Endodermal cell (in vitro differentiated cells): ENCODE results near the gene CDC42BPB. TPM values are rescaled to one million over a fixed set of nuclear protein-coding genes. Genes with fewer than 3 reads are reported as not detected.

Experiments
- DNase-seq: peaks from one replicate; pipeline ENCODE4 v3.0.0-alpha.2; 2017
- H3K27ac ChIP-seq: 2 replicates; pipeline ENCODE4 v1.5.1; 2013; ENCODE audit warnings: mild to moderate bottlenecking, low read depth, low read length, moderate library complexity
- H3K27me3 ChIP-seq: 2 replicates; pipeline ENCODE4 v1.6.1; 2013; ENCODE audit warnings: mild to moderate bottlenecking, low read length, moderate library complexity; ENCODE audit not compliant: insufficient read depth, control insufficient read depth, poor library complexity, severe bottlenecking
- H3K36me3 ChIP-seq: 2 replicates; pipeline ENCODE4 v1.7.0; 2013; ENCODE audit warnings: mild to moderate bottlenecking, low read length, moderate library complexity; ENCODE audit not compliant: control insufficient read depth, insufficient read depth
- H3K4me1 ChIP-seq: one replicate; pipeline ENCODE4 v1.7.0; 2013; ENCODE audit warnings: low read length; ENCODE audit not compliant: control insufficient read depth, insufficient read depth
- H3K4me3 ChIP-seq: 2 replicates; pipeline ENCODE4 v1.5.1; 2013; ENCODE audit warnings: mild to moderate bottlenecking, low read length, moderate library complexity
- H3K9ac ChIP-seq: 2 replicates; pipeline ENCODE4 v1.6.1; 2013; ENCODE audit warnings: mild to moderate bottlenecking, low read length, moderate library complexity; ENCODE audit not compliant: poor library complexity, severe bottlenecking; ENCODE audit errors: extremely low read depth
- H3K9me3 ChIP-seq: 2 replicates; pipeline ENCODE4 v1.6.1; 2013; ENCODE audit warnings: mild to moderate bottlenecking, low read length, moderate library complexity; ENCODE audit not compliant: control insufficient read depth
- H3K27ac Mint-ChIP-seq: 2 replicates; pipeline ENCODE4 v1.8.0; 2020; ENCODE audit warnings: mixed read lengths
- H3K27me3 Mint-ChIP-seq: 2 replicates; pipeline ENCODE4 v1.8.0; 2021; ENCODE audit warnings: mild to moderate bottlenecking, mixed read lengths; ENCODE audit not compliant: insufficient read depth
- H3K36me3 Mint-ChIP-seq: 2 replicates; pipeline ENCODE4 v1.8.0; 2020; ENCODE audit warnings: low read depth, mixed read lengths
- H3K4me1 Mint-ChIP-seq: 2 replicates; pipeline ENCODE4 v1.8.0; 2020; ENCODE audit warnings: mixed read lengths
- H3K4me3 Mint-ChIP-seq: 2 replicates; pipeline ENCODE4 v1.8.0; 2020; ENCODE audit warnings: mild to moderate bottlenecking, moderate library complexity, mixed read lengths
- H3K9me3 Mint-ChIP-seq: 2 replicates; pipeline ENCODE4 v1.8.0; 2020; ENCODE audit warnings: mild to moderate bottlenecking, mixed read lengths
- WGBS, 2 experiments: methylation state at CpG; one replicate each; pipeline versions ENCODE4 v1.1.5 to v1.1.7; 2013; ENCODE audit warnings: missing lambda C conversion rate in 2 of 2, mixed read lengths in 1 of 2; ENCODE audit not compliant: insufficient coverage in 1 of 2, insufficient read length in 1 of 2; 5-methylcytosine and 5-hydroxymethylcytosine counted together
- total RNA-seq, 2 donors: library from RNA; stranded (reverse); fragmentation: NEBNext Ultra II Directional in 1 of 2; extraction: Animal tissue kit (Norgen Biotek cat#: 25700) in 1 of 2; gene quantifications; 2 replicates in 1 of 2; 3 replicates in 1 of 2; pipeline ENCODE4 v1.2.1, GENCODE V29; 2021
- TF ChIP-seq, protein P1 (sequence below): fragments of 200-600 bp; sonication (generic); conservative IDR thresholded peaks from 2 replicates; pipeline ENCODE4 v1.5.0; 2021; ENCODE audit warnings: antibody characterized with exemption, mild to moderate bottlenecking

Gene CDC42BPB
- total RNA-seq, 2 donors from 2014 or later = 120 to 123 TPM

DNA sequence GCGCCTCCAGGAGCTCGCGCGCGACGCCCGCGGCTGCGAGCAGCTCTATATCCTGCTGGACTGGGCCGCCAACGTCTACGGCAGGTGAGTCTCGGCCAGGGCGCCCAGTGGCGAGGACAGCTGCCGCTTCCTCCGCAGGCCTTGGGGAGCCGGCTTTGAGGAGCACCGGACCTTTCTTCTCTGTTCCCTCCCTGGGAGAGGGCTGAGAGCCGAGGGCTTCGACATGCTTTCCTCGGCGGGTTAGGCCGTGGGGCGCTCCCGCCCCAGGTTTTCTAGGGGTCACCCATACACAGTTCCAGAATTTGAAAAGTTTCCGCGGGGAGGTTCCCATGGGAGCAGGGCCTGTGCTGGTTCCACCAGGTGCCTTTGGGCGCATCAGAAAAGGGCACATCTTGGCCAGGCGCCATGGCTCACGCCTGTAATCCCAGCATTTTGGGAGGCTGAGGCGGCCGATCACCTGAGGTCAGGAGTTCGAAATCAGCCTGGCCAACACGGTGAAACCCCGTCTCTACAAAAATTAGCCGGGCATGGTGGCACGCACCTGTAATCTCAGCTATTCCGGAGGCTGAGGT lies 45.4 kb upstream of the CDC42BPB start:
- peaks cover 45% of the 10 kb centered on the region for H3K27me3 Mint-ChIP-seq
- H3K9me3 Mint-ChIP-seq = peaks cover 3% of the 10 kb centered on the region
- H3K4me1 ChIP-seq = peaks cover 8% of the 10 kb centered on the region
- no peaks in the 10 kb centered on the region for H3K36me3 Mint-ChIP-seq
- H3K9ac ChIP-seq = no peak overlapping the region
- H3K27me3 ChIP-seq = peaks cover 26% of the 10 kb centered on the region
- no peak overlapping the region for H3K27ac ChIP-seq
- no peak overlapping the region for H3K4me3 Mint-ChIP-seq
- 90 to 95% methylated on average over 29 to 39 of the region's 39 CpGs for WGBS, 2 experiments
- DNase-seq = no peak
- TF ChIP-seq, protein P1, sequence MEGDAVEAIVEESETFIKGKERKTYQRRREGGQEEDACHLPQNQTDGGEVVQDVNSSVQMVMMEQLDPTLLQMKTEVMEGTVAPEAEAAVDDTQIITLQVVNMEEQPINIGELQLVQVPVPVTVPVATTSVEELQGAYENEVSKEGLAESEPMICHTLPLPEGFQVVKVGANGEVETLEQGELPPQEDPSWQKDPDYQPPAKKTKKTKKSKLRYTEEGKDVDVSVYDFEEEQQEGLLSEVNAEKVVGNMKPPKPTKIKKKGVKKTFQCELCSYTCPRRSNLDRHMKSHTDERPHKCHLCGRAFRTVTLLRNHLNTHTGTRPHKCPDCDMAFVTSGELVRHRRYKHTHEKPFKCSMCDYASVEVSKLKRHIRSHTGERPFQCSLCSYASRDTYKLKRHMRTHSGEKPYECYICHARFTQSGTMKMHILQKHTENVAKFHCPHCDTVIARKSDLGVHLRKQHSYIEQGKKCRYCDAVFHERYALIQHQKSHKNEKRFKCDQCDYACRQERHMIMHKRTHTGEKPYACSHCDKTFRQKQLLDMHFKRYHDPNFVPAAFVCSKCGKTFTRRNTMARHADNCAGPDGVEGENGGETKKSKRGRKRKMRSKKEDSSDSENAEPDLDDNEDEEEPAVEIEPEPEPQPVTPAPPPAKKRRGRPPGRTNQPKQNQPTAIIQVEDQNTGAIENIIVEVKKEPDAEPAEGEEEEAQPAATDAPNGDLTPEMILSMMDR = no peak
- H3K4me3 ChIP-seq = no peak overlapping the region
- peaks cover 6% of the 10 kb centered on the region for H3K4me1 Mint-ChIP-seq
- no peak overlapping the region for H3K27ac Mint-ChIP-seq
- no peaks in the 10 kb centered on the region for H3K9me3 ChIP-seq
- no peaks in the 10 kb centered on the region for H3K36me3 ChIP-seq

DNA sequence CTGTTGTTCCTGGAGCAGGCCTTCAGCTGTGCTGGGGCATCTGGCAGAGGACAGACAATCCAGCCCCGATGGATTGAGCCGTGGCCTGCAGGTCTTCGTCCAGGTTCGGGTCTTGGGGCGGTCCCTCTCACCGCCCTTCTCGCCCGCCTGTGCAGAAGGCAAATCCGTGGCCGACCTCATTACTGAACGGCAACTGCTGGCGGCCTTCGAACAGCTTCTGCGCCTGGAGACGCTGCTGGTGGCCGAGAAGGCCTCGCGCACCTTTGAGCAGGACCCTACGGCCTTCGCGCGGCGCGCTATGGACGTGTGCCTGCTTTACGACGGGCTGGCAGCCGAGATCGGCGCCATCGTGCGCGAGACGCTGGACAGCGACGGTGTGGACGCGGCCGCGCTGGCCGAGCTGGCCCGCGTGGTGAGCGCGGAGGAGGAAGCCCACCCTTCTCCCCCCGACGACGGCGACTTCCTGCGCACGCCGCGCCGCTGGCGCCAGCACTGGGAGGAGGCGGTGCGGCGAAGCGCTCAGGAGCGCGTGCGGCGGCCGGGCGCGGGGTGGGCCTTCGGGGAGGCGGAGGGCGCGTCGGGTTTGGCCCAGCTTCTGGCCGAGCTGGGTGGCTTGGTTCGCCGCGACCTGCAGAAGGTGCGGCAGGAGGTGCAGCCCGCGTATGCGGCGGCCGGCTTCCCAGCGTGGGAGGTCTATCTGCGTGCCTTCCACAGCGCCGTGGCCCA lies 44.8 kb upstream of the CDC42BPB start:
- WGBS, 2 experiments = 94 to 97% methylated on average over 59 to 85 of the region's 85 CpGs
- H3K4me3 Mint-ChIP-seq = no peak overlapping the region
- H3K36me3 Mint-ChIP-seq = no peaks in the 10 kb centered on the region
- peaks cover 3% of the 10 kb centered on the region for H3K9me3 Mint-ChIP-seq
- no peaks in the 10 kb centered on the region for H3K9me3 ChIP-seq
- peaks cover 45% of the 10 kb centered on the region for H3K27me3 Mint-ChIP-seq
- H3K27ac ChIP-seq = no peak overlapping the region
- peaks cover 6% of the 10 kb centered on the region for H3K4me1 Mint-ChIP-seq
- H3K4me1 ChIP-seq = peaks cover 8% of the 10 kb centered on the region
- no peak for DNase-seq
- H3K27me3 ChIP-seq = peaks cover 26% of the 10 kb centered on the region
- no peaks in the 10 kb centered on the region for H3K36me3 ChIP-seq
- H3K9ac ChIP-seq = no peak overlapping the region
- H3K27ac Mint-ChIP-seq = no peak overlapping the region
- TF ChIP-seq, protein P1 = no peak
- no peak overlapping the region for H3K4me3 ChIP-seq

DNA sequence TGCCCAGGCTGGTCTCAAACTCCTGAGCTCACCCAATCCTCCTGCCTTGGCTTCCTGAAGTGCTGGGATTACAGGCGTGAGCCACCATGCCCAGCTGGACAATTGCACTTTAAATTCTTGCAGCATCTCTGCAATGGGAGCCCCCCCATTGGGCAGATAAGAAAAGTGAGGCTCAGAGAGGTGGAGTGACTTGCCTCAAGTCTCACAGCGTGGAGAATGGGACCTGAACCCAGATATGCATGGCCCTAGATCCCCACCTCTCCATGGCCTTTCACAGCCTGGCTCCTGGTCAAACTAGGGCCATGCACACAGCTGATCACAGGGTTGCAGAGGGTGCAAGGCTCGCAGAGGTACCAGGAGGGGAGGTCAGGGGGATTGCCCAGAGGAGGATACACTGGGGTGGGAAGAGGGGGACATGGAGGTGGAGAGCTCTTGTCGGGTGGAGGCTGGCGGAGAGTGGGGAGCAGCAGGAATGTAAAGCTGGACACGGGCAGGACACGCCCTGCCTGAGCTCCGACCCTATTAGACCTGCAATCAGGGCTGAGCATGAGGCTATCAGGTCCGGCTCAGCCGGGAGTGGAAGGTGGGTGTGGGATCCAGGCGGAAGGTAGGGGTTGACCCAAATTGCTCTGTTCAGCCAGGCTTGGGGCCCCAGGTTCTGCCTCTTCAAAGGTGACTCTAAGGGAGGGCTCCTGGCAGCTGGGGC lies 44.1 kb upstream of the CDC42BPB start:
- DNase-seq = no peak
- Mint-ChIP-seq H3K27ac (no peak overlapping the region), H3K36me3 (no peaks in the 10 kb centered on the region), H3K4me1 (peaks cover 6% of the 10 kb centered on the region), H3K27me3 (peaks cover 49% of the 10 kb centered on the region), H3K4me3 (no peak overlapping the region), H3K9me3 (peaks cover 3% of the 10 kb centered on the region)
- no peak overlapping the region for H3K9ac ChIP-seq
- no peak overlapping the region for H3K4me3 ChIP-seq
- no peaks in the 10 kb centered on the region for H3K36me3 ChIP-seq
- no peaks in the 10 kb centered on the region for H3K9me3 ChIP-seq
- 91 to 92% methylated on average over 8 to 11 of the region's 11 CpGs for WGBS, 2 experiments
- TF ChIP-seq, protein P1 = no peak
- no peak overlapping the region for H3K27ac ChIP-seq
- H3K27me3 ChIP-seq = peaks cover 26% of the 10 kb centered on the region
- peaks cover 8% of the 10 kb centered on the region for H3K4me1 ChIP-seq
